Endothelial cell (in vitro differentiated cells): ENCODE results near the gene UQCC5. TPM values are rescaled to one million over a fixed set of nuclear protein-coding genes. Genes with fewer than 3 reads are reported as not detected.
"Not testable (repeated sequence)": the region's sequence is repeated elsewhere in the genome, so short reads cannot be mapped to it uniquely, and the experiment has no call there.

Experiments
- DNase-seq: peaks from one replicate; pipeline ENCODE4 v3.0.0; 2021; ENCODE audit warnings: low spot score
- H3K27ac Mint-ChIP-seq: one replicate; pipeline ENCODE4 v1.8.0; 2021; ENCODE audit warnings: mixed read lengths, inconsistent platforms; ENCODE audit not compliant: unreplicated experiment
- H3K27me3 Mint-ChIP-seq: one replicate; pipeline ENCODE4 v1.8.0; 2021; ENCODE audit warnings: mild to moderate bottlenecking, moderate library complexity, mixed read lengths, inconsistent platforms; ENCODE audit not compliant: unreplicated experiment
- H3K36me3 Mint-ChIP-seq: one replicate; pipeline ENCODE4 v1.8.0; 2021; ENCODE audit warnings: mild to moderate bottlenecking, low read depth, mixed read lengths, inconsistent platforms; ENCODE audit not compliant: unreplicated experiment
- H3K4me1 Mint-ChIP-seq: one replicate; pipeline ENCODE4 v1.8.0; 2021; ENCODE audit warnings: mild to moderate bottlenecking, mixed read lengths, inconsistent platforms; ENCODE audit not compliant: unreplicated experiment
- H3K4me3 Mint-ChIP-seq: one replicate; pipeline ENCODE4 v1.8.0; 2021; ENCODE audit warnings: mild to moderate bottlenecking, mixed read lengths, inconsistent platforms; ENCODE audit not compliant: unreplicated experiment
- H3K9me3 Mint-ChIP-seq: one replicate; pipeline ENCODE4 v1.8.0; 2021; ENCODE audit warnings: mixed read lengths, inconsistent platforms; ENCODE audit not compliant: unreplicated experiment
- CTCF ChIP-seq: fragments of 200-600 bp; sonication (generic); IDR thresholded peaks from one replicate; pipeline ENCODE4 v1.5.0; 2021; ENCODE audit warnings: antibody characterized with exemption; ENCODE audit not compliant: unreplicated experiment
- total RNA-seq: library from RNA; stranded (reverse); fragmentation: NEBNext Ultra II Directional; extraction: Animal tissue kit (Norgen Biotek cat#: 25700); gene quantifications from one replicate; pipeline ENCODE4 v1.2.1, GENCODE V29; 2021; ENCODE audit not compliant: unreplicated experiment

UQCC5 gene
- total RNA-seq, 1 donor from 2014 or later, result 13.3 TPM

- Mint-ChIP-seq H3K27me3 (peaks cover 20% of the 10 kb centered on the region), H3K9me3 (no peaks in the 10 kb centered on the region), H3K4me1 (peaks cover under 1% of the 10 kb centered on the region), H3K27ac (no peak overlapping the region), H3K36me3 (peaks cover 44% of the 10 kb centered on the region), H3K4me3 (no peak overlapping the region)
- TF ChIP-seq CTCF, result no peak
- no peak for DNase-seq
Observed at GRCh38 chr3:52524752-52525679, 11.4 kb upstream of the UQCC5 start.

GRCh38 chr3:52525680-52526561 lies 10.5 kb upstream of the UQCC5 start:
- TF ChIP-seq CTCF, result no peak
- Mint-ChIP-seq H3K27ac (peak overlapping the region; percentile 78), H3K4me3 (no peak overlapping the region), H3K4me1 (peaks cover 3% of the 10 kb centered on the region), H3K9me3 (no peaks in the 10 kb centered on the region), H3K27me3 (peaks cover 19% of the 10 kb centered on the region), H3K36me3 (peaks cover 40% of the 10 kb centered on the region)
- DNase-seq, result no peak

GRCh38 chr3:52526671-52527038 lies 9.8 kb upstream of the UQCC5 start:
- peak overlapping the region; percentile 78 for H3K27ac Mint-ChIP-seq

GRCh38 chr3:52527039-52527731 lies 9.2 kb upstream of the UQCC5 start:
- H3K27ac Mint-ChIP-seq, result no peak overlapping the region
- peaks cover 23% of the 10 kb centered on the region for H3K27me3 Mint-ChIP-seq
- no peaks in the 10 kb centered on the region for H3K9me3 Mint-ChIP-seq
- H3K4me1 Mint-ChIP-seq, result peaks cover 6% of the 10 kb centered on the region
- TF ChIP-seq CTCF, result no peak
- H3K4me3 Mint-ChIP-seq, result no peak overlapping the region
- no peak for DNase-seq
- peaks cover 33% of the 10 kb centered on the region for H3K36me3 Mint-ChIP-seq

More at GRCh38 chr3:52526671-52527038, 9.8 kb upstream of the UQCC5 start:
- H3K9me3 Mint-ChIP-seq, DNase-seq, H3K4me3 Mint-ChIP-seq, H3K4me1 Mint-ChIP-seq: not testable (repeated sequence)
- H3K27me3 Mint-ChIP-seq, result peaks cover 17% of the 10 kb centered on the region
- peaks cover 33% of the 10 kb centered on the region for H3K36me3 Mint-ChIP-seq
